Osteoblast (primary cell): Measurements from ENCODE around the gene HAND1. TPM values are rescaled to one million over a fixed set of nuclear protein-coding genes. Genes with fewer than 3 reads are reported as not detected.
"Not testable (repeated sequence)": the region's sequence is repeated elsewhere in the genome, so short reads cannot be mapped to it uniquely, and the experiment has no call there.

Source experiments
- DNase-seq: peaks from one replicate; pipeline ENCODE4 v3.0.0; 2011; ENCODE audit warnings: low spot score, mixed read lengths; ENCODE audit not compliant: insufficient read length; ENCODE audit errors: missing footprints
- H2AFZ ChIP-seq: 2 replicates; pipeline ENCODE4 v1.6.0; 2011; ENCODE audit warnings: mild to moderate bottlenecking, low read length
- H3K27ac ChIP-seq: 2 replicates; pipeline ENCODE4 v1.5.1; 2011; ENCODE audit warnings: mild to moderate bottlenecking, low read depth, low read length, moderate library complexity
- H3K27me3 ChIP-seq: 2 replicates; pipeline ENCODE4 v1.6.0; 2012; ENCODE audit warnings: mild to moderate bottlenecking, control low read depth, inconsistent platforms, low read length, moderate library complexity; ENCODE audit not compliant: insufficient read depth
- H3K36me3 ChIP-seq: 2 replicates; pipeline ENCODE4 v1.5.1; 2011; ENCODE audit warnings: mild to moderate bottlenecking, low read length, control low read depth, moderate library complexity; ENCODE audit not compliant: insufficient read depth
- H3K4me1 ChIP-seq: 2 replicates; pipeline ENCODE4 v1.5.1; 2011; ENCODE audit warnings: mild to moderate bottlenecking, low read length, control low read depth, moderate library complexity; ENCODE audit not compliant: insufficient read depth
- H3K4me2 ChIP-seq: 2 replicates; pipeline ENCODE4 v1.6.0; 2011; ENCODE audit warnings: mild to moderate bottlenecking, low read length; ENCODE audit not compliant: insufficient read depth
- H3K4me3 ChIP-seq: fragments of 200-600 bp; sonication (generic); 3 replicates; pipeline ENCODE4 v1.5.1; 2012; ENCODE audit warnings: mild to moderate bottlenecking, low read length, inconsistent platforms; ENCODE audit not compliant: insufficient read depth
- H3K79me2 ChIP-seq: 2 replicates; pipeline ENCODE4 v1.6.0; 2012; ENCODE audit warnings: mild to moderate bottlenecking, low read length, control low read depth, inconsistent platforms; ENCODE audit not compliant: insufficient read depth
- H3K9me3 ChIP-seq: 2 replicates; pipeline ENCODE4 v1.5.1; 2011; ENCODE audit warnings: low read depth, low read length, control low read depth
- H4K20me1 ChIP-seq: 2 replicates; pipeline ENCODE4 v1.6.0; 2012; ENCODE audit warnings: mild to moderate bottlenecking, low read length, control low read depth; ENCODE audit not compliant: insufficient read depth
- total RNA-seq: library from RNA; depleted of rRNA; stranded (reverse); fragments of >200 nt; gene quantifications from 2 replicates; pipeline ENCODE4 v1.2.3, GENCODE V29; 2012
- TF ChIP-seq, protein P1 (sequence below): IDR thresholded peaks from 2 replicates; pipeline ENCODE4 v1.5.1; 2011; ENCODE audit warnings: mild to moderate bottlenecking, low read depth, low read length, moderate library complexity; ENCODE audit errors: extremely low read depth

HAND1 gene
- total RNA-seq, 1 donor: not detected

DNA sequence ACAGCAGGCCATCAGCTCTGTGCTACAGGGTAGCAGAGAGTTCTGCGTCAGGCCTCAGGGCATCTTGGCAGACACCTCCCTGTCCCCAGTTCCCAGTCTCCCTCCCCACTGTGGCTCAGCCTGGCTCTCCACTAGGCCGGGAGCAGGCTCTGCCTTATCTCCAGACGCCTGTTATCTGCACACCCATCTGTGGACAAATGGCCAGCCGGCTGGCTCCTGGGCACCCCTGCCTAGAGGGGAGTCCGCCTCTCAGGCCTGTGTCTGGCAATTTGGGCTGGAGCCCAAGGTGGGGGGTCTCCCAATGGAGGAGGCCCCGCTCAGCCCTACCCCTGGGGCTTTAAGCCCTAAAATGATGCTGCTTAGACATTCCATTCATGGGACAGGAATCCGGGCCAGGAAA, 39.2 kb upstream of the HAND1 start:
- H2AFZ ChIP-seq: no peak overlapping the region
- H3K27ac ChIP-seq: no peak overlapping the region
- H3K4me3 ChIP-seq: no peak overlapping the region
- no peaks in the 10 kb centered on the region for H4K20me1 ChIP-seq
- H3K27me3 ChIP-seq: peaks cover 7% of the 10 kb centered on the region
- TF ChIP-seq, protein P1, sequence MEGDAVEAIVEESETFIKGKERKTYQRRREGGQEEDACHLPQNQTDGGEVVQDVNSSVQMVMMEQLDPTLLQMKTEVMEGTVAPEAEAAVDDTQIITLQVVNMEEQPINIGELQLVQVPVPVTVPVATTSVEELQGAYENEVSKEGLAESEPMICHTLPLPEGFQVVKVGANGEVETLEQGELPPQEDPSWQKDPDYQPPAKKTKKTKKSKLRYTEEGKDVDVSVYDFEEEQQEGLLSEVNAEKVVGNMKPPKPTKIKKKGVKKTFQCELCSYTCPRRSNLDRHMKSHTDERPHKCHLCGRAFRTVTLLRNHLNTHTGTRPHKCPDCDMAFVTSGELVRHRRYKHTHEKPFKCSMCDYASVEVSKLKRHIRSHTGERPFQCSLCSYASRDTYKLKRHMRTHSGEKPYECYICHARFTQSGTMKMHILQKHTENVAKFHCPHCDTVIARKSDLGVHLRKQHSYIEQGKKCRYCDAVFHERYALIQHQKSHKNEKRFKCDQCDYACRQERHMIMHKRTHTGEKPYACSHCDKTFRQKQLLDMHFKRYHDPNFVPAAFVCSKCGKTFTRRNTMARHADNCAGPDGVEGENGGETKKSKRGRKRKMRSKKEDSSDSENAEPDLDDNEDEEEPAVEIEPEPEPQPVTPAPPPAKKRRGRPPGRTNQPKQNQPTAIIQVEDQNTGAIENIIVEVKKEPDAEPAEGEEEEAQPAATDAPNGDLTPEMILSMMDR: no peak
- H3K4me1 ChIP-seq: no peaks in the 10 kb centered on the region
- no peaks in the 10 kb centered on the region for H3K36me3 ChIP-seq
- no peak overlapping the region for H3K4me2 ChIP-seq
- no peaks in the 10 kb centered on the region for H3K79me2 ChIP-seq
- H3K9me3 ChIP-seq: no peaks in the 10 kb centered on the region
- no peak for DNase-seq

DNA sequence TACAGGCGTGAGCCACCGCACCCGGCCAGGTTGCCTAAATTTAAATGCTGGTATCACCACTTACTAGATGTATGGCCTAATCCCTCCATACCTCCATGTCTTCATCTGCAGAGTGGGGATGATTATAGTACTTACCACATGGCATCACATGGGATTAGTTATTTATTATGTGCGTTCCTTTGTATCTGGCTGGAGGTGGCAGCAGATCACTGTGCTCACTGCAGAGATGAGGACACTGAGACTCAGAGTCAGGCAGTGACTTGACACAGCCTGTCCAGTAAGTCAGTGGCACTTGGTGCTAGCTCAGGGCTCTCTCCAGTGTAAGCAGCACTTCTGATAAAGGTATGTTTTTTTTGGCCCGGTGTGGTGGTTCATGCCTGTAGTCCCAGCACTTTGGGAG, 38.4 kb upstream of the HAND1 start:
- Histone ChIP-seq H3K4me1 (no peaks in the 10 kb centered on the region), H3K27me3 (peaks cover 12% of the 10 kb centered on the region), H4K20me1 (no peaks in the 10 kb centered on the region), H2AFZ (no peak overlapping the region), H3K4me3 (no peak overlapping the region), H3K27ac (no peak overlapping the region), H3K79me2 (no peaks in the 10 kb centered on the region), H3K36me3 (no peaks in the 10 kb centered on the region), H3K4me2 (no peak overlapping the region), H3K9me3 (no peaks in the 10 kb centered on the region)
- TF ChIP-seq, protein P1: no peak
- DNase-seq: no peak

DNA sequence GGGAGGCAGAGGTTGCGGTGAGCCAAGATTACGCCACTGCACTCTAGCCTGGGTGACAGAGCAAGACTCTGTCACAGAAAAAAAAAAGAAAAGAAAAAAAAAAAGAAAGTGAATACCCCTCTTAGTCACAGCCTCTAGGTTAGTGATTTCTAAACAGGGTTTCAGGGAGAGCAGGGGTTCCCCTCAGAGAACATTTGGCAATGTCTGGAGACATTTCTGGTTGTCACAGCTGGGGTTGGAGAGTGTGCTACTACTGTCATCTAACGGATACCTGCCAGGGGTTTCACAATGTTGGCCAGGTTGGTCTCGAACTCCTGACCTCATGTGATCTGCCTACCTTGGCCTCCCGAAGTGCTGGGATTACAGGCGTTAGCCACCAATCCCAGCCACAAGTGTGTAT, 37.5 kb upstream of the HAND1 start:
- not testable (repeated sequence) for H3K4me1 ChIP-seq, H3K9me3 ChIP-seq, H3K36me3 ChIP-seq, H3K79me2 ChIP-seq, H3K27ac ChIP-seq, H2AFZ ChIP-seq, H3K4me2 ChIP-seq, H4K20me1 ChIP-seq, H3K4me3 ChIP-seq, DNase-seq
- H3K27me3 ChIP-seq: peaks cover 17% of the 10 kb centered on the region

DNA sequence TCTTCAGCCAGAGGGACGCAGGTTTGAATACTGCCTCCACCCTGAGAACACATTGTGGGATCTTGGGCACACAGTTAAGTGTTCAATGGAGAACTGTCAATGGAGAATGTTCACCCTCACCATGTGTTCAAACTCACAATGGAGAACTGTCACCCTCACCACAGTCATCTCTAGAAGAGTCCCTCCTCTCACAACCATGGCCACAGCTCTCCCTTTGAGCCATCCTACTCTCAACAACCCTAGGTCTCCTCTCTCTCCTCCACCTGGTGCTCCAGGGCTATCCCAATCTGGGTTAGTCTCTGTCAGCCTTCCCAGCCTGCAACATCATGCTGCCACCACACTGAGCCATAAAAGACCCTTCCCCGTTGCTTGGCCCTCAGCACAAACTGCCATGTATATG, 36.3 kb upstream of the HAND1 start:
- no peaks in the 10 kb centered on the region for H3K36me3 ChIP-seq
- H3K9me3 ChIP-seq: no peaks in the 10 kb centered on the region
- H3K79me2 ChIP-seq: no peaks in the 10 kb centered on the region
- H4K20me1 ChIP-seq: no peaks in the 10 kb centered on the region
- H3K4me1 ChIP-seq: no peaks in the 10 kb centered on the region
- H2AFZ ChIP-seq: no peak overlapping the region
- no peak for DNase-seq
- H3K27ac ChIP-seq: no peak overlapping the region
- TF ChIP-seq, protein P1: no peak
- no peak overlapping the region for H3K4me2 ChIP-seq
- H3K4me3 ChIP-seq: no peak overlapping the region
- H3K27me3 ChIP-seq: peaks cover 20% of the 10 kb centered on the region
